HPDE6-E6E7 (cell line): ENCODE data around the gene EEF1A2.
A peak's percentile ranks its signal among the peaks of the same experiment; 100 is the strongest.

Experiments
- DNase-seq: peaks from one replicate; pipeline ENCODE4 v3.0.0; 2011; ENCODE audit warnings: missing footprints; ENCODE audit errors: extremely low spot score

The EEF1A2 gene

DNA sequence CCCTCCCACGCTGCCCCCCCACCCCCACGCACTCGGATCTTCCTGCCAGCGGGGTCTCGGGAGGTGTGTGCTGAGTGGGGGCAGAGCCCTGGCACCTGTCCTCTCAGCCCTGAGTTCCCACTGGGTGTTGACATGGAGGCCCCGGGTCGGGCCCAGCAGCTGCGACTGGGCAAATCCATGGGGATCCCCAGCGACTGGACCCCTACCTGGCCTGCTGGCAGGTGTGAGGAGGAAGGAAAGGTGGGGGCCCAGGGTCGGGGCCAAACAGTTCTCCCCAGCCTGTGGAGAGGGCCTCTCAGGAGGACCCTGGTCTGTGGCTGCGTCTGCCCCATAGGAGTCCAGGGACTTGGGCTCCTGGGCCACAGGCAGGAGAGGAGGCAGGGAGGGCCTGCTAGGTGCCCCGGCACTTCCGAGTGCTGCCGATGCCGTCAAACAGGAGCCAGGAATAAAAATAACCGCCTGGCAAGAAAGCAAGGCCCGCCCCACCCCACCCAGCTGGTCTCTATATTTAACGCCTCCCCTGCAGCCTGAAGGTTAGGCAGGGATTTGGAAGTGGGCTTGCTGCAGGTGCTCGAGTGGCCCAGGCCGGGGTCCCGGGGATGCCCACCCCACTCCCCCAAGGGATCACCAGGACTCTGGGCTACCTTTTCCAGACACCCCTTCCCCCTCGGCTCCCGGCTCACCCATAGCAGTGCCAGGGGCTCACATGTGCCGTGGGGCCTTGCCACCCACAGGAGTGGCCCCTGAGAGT, 1.4 kb upstream of the EEF1A2 start:
- DNase-seq = no peak

GRCh38 chr20:63499338-63499969, 571 bp upstream of the EEF1A2 start:
- DNase-seq = no peak

DNA sequence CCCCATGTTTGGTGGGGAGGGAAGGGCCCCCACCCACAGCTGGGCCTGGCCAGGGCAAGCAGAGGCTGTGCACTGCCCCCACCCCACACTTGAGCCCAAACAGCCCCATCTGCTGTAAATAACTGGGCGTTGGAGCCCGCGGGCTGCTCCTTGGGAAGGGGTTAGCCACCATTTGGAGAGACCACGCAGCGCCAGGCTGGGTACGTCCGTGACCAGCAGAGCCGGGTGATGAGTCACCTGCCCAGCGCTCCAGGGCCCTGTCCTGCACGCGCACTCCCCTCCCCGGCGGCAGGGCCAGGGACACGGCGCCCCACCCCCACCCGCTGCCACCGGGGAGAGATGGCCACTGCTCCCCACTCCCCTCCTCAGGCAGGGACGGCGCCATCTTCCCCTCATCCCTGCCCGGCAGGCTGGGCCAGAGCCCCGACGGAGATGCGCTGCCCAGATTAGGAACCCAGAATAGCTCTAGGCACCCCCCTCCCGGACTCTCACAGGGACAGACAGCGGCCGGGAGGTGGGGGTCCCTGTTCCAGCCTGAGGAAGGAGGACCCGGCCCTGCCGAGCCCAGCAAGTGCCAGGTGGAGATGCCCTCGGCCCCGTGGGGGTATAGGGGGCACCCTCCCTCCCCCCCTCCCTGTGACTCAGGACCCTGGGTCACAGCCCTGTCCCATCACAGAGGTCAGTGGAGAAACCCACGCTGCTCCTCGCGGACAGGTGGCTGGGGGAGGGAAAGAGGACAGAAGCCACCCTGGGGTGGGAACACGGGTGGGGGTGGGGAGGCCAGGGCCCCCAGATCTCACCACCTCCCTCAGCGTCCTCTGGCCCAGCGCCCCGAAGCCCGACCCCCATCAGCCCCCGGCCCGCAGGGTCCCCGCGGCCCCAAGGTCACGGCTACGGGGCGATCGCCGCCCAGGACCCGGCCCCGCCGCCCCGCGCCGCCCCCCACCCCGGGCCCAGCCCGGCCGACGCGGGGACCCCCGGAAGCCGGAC, 642 bp downstream of the EEF1A2 start:
- peak; percentile 71 for DNase-seq

DNA sequence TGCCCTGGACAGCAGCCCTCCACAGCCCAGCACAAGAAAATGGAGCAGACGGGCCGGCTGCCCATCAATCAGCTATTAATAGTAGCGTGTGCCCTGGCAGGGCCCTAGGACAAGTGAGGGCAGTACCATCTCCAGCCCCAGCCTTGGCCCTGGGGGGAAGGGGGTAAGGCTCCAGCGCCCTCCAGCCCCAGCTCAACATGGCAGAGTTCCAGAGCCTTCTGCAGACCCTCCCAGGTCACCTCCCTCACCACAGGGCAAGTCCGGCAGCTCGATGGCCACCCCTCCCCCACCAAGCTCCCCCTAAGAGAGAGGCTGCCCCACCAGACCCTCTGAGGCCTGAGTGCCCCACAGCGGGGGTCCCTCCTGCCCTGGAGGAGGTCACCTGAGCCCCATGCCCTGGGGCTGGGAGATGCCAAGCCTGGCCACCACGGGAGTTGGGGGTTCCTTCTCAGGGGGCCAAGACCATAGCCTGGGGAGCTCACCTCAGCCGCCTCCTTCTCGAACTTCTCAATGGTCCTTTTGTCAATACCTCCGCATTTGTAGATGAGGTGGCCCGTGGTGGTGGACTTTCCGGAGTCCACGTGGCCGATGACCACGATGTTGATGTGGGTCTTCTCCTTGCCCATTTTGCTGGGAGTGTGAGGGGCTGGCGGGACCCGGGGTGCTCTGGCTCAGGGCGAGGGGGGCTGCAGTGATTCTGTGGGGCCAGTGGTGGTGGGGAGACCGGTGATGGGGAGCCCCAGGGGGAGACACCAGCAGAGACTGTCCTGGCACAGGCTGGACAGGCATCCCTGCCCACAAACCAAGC, 1.5 kb downstream of the EEF1A2 start:
- no peak for DNase-seq

- no peak for DNase-seq
Measured at GRCh38 chr20:63496596-63497120, 2.2 kb downstream of the EEF1A2 start.

DNA sequence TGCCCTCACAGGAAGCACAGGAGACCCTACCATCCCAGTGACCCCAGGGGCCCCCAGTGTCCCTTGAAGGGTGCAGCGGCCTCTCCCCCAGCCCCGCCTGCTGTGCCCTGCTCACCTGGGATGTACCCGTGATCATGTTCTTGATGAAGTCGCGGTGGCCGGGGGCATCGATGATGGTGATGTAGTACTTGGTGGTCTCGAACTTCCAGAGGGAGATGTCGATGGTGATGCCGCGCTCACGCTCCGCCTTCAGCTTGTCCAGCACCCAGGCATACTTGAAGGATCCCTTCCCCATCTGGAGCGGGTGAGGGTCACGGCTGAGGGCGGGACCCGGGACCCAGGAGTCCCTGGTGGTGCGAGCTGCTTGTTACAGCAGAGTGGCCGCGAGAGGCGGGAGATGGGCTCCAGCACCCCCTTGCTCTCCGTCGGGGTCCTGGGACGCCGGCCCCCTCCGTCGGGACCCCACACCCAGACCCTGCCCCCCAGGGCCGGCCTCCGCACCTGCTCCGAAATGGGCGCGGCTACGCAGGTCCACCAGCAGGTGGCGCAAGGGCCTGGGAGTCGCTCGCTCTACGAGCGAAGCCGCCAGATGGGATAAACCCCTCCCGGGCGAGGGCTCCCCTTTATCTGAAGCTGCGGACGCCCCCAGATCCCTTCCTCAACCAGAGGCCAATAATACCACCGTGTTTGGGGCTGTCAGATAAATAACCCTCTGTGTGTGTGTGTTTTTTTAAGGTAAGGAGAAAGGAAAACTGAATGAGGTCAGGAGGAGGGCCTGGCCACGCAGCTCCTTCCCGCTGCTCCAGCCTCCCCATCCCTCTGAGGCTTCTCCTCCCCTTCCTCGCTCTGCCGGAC, 2.9 kb downstream of the EEF1A2 start:
- peak; percentile 83 for DNase-seq

DNA sequence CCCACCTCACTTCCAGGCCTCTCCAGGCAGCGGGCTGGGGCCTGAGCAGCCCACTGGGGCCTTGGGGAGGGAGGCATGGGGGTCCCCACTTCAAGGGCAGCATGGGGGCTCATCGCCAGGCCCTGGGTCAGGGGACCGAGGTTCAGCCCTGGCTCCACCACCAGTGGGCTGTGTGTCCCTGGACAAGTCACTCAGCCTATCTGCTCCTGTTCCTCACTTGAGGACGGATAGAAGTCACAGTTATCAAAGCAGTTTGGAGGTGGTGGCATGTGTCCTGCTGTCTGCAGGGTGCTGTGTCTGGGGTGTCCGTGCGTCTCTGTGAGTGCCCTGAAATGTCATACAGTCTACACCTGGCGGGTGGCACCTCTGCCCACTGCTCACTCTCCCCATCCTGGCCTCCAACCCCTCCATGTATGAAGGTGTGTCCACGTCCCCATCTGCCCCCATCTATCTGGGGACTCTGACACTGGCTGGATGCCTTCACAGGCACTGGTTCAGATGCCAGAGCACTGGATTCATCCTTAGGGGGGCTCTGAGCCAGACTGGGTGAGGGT, 3.6 kb downstream of the EEF1A2 start:
- DNase-seq = no peak

GRCh38 chr20:63494420-63495166, 4.3 kb downstream of the EEF1A2 start:
- no peak for DNase-seq

DNA sequence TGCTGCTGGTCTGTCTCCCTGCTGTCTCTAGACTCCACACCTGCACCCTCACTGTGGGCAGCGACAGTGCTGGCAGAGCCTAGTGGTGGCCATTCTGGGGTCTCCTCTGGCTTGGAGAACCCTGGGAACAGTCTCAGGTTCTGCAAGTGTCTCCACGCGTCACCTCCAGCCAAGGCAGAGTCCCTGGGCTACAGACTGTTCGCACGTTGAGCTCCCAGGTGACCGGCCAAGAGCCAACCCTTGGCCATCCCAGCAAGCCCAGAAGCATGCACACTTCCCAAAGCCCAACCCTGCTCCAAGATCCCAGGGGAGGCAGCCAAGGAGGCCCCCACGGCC, 4.8 kb downstream of the EEF1A2 start:
- no peak for DNase-seq

DNA sequence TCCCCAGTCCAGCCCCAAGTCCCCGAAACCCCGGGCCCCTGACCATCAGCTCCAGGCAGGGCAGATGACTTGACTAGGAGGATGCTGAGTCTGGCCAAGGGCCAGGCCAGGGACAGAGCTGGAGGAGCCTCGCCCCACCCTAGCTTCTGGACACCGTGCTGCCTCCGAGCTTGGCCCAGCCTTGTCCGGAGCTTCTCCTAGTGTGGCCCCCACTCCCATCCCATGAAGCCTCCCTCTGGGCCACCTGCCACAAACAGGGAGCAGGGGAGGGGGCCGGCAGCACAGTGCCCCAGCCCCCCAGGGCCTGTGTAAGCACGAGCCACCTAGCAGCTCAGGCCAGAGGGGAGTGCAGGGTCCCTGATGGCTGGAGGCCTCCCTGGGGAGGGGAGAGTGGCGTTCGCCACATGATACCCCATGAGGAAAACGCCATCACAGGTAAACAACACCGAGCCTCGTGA, 5.3 kb downstream of the EEF1A2 start:
- no peak for DNase-seq

GRCh38 chr20:63492982-63493381, 5.9 kb downstream of the EEF1A2 start:
- DNase-seq = no peak

DNA sequence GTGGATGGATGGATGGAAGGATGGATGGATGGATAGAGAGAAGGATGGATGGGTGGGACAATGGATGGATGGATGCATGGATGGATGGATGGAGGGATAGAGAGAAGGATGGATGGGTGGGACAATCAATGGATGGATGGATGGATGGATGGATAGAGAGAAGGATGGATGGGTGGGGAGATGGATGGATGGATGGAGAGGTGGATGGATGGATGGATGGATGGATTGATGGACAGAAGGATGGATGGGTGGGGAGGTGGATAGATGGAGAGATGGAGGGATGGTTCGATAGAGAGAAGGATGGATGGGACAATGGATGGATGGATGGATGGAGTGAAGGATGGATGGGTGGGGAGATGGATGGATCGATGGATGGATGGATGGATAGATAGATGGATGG, 6.4 kb downstream of the EEF1A2 start:
- no peak for DNase-seq

- DNase-seq = no peak
Measured at GRCh38 chr20:63491635-63492230, 7.2 kb downstream of the EEF1A2 start.

- no peak for DNase-seq
Measured at GRCh38 chr20:63491078-63491477, 7.8 kb downstream of the EEF1A2 start.

- no peak for DNase-seq
Measured at GRCh38 chr20:63490416-63490815, 8.5 kb downstream of the EEF1A2 start.

DNA sequence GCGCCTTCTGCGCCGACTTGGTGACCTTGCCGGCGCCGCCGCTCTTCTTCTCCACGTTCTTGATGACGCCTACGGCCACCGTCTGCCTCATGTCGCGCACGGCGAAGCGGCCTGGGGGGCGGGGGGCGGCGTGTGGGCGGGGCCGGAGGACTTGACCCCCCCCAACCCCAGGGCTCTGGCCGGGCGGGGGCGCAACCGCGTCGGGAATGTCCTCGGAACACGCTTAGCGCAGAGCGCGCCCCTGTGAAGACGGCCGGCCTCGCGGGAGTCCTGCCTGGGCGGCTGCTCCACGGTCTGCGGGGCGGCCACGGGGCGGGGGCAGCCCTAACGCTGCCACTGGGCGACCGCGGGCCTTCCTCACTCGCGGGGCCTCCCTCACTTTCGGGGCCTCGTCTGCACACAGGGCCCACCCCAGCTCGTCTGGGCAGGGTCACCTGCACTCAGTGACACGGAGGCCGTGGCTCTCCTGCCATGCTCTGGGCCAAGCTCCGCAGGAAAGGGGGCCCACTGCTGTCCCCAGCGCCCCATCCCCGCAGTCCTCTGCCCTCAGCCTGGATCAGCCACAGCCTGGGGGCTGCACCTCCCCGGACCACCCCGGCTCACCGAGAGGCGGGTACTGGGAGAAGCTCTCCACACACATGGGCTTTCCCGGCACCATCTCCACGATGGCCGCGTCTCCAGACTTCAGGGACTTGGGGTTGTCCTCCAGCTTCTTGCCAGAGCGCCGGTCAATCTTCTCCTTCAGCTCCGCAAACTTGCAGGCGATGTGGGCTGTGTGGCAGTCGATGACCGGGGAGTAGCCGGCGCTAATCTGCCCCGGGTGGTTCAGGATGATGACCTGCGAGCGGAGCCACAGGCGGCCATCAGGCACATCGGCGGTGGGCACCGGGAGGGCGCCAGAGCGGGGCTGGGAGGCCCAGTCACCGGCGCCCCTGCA, 10.3 kb downstream of the EEF1A2 start:
- DNase-seq = no peak

DNA sequence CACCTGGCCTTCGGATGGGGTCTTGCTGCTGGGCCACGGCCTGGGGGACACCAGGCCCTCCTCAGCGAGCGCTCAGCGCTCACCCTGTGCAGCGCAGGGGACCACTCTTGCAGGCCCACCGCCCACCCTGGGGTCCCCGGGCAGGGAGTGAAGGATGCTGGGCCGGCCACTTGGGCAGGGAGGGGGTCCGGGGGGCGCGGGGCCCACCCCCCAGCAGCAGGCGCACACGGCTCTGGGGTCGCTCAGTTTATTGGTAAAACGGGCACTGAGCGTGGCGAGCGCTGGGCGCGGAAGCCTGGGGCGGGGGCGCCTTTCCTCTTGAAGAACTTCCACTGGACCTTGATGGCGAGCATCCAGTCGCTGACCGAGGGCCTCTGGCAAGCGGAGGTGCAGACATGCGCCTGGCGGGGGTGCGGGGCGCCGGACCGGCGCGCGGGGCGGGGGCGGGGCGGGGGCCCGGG, 11.1 kb downstream of the EEF1A2 start:
- DNase-seq = no peak
